HL-60 (cell line): Measurements from ENCODE around the gene PRDM16.

Experiments
- DNase-seq, 2 experiments: peaks; one replicate each; pipeline ENCODE4 v3.0.0-alpha.2; 2010 to 2020; ENCODE audit warnings: low read depth in 1 of 2, low spot score in 1 of 2
- H3K27ac ChIP-seq: fragments of 250-450 bp; sonication (Bioruptor Pico); replicated peaks from 2 replicates; pipeline ENCODE4 v1.5.1; 2020; ENCODE audit warnings: mild to moderate bottlenecking, moderate library complexity
- H3K27me3 ChIP-seq: fragments of 250-450 bp; sonication (Bioruptor Pico); 2 replicates; pipeline ENCODE4 v1.5.1; 2021; ENCODE audit warnings: mild to moderate bottlenecking, moderate library complexity; ENCODE audit not compliant: insufficient read depth, poor library complexity, severe bottlenecking
- H3K4me3 ChIP-seq: replicated peaks from 2 replicates; pipeline ENCODE4 v1.5.1; 2011; ENCODE audit warnings: mild to moderate bottlenecking, control low read depth, low read length; ENCODE audit not compliant: insufficient read depth
- GABPA ChIP-seq: IDR thresholded peaks from 2 replicates; pipeline ENCODE4 v1.6.1; 2012; ENCODE audit warnings: low read depth
- POLR2AphosphoS5 ChIP-seq: IDR thresholded peaks from 2 replicates; pipeline ENCODE4 v1.6.1; 2012; ENCODE audit warnings: low read depth
- REST ChIP-seq: IDR thresholded peaks from 2 replicates; pipeline ENCODE4 v1.6.1; 2012; ENCODE audit warnings: low read depth; ENCODE audit not compliant: insufficient replicate concordance
- SPI1 ChIP-seq: IDR thresholded peaks from 2 replicates; pipeline ENCODE4 v1.6.1; 2012; ENCODE audit warnings: low read depth, mild to moderate bottlenecking, borderline replicate concordance
- TF ChIP-seq, protein P1 (sequence below): IDR thresholded peaks from one replicate; pipeline ENCODE4 v1.5.1; 2011; ENCODE audit warnings: low read length, control low read depth, inconsistent platforms; ENCODE audit not compliant: insufficient read depth

The PRDM16 gene

DNA sequence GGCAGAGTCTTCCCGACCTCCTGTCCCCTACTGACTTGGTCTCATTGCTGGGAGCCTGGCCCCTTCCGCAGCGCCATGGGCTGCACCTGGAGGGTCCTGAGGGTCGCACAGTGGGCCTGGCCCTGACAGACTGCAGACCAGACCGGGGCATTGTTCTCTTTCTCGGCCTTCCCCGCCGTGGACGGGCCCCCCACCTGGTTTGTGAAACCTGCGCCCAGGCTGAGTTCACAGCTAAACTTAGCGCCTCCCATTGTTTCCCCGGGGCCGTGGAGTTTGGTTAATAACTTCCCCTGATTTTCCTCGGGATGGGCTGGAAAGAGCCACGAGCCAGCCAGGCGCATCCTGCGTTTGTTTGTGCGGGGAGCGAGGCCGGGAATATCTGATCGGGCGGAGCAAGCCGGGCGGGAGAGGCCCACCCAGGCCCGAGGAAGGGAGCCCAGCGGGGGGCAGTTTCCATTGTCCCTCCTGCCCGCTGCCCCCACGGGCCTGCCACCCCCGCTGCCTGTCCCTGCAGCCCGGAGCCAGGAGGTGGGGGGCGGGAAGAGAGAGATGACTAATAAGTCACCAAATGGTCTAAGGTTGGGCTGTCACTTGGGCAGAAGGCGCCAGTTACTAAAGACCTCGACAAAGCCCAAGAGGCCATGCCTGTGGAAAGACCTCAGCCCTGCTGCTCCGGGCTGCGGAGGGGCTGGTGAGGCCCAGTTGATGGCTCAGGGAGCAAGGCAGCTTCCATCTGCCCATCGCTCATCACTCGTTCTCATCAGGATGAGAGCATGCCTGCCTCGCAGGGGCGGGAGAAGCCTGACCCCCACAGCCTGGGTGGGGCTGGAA, 346.5 kb downstream of the PRDM16 start:
- no peak overlapping the region for H3K27ac ChIP-seq
- TF ChIP-seq POLR2AphosphoS5 (no peak), GABPA (no peak), REST (no peak), SPI1 (no peak)
- TF ChIP-seq, protein P1, sequence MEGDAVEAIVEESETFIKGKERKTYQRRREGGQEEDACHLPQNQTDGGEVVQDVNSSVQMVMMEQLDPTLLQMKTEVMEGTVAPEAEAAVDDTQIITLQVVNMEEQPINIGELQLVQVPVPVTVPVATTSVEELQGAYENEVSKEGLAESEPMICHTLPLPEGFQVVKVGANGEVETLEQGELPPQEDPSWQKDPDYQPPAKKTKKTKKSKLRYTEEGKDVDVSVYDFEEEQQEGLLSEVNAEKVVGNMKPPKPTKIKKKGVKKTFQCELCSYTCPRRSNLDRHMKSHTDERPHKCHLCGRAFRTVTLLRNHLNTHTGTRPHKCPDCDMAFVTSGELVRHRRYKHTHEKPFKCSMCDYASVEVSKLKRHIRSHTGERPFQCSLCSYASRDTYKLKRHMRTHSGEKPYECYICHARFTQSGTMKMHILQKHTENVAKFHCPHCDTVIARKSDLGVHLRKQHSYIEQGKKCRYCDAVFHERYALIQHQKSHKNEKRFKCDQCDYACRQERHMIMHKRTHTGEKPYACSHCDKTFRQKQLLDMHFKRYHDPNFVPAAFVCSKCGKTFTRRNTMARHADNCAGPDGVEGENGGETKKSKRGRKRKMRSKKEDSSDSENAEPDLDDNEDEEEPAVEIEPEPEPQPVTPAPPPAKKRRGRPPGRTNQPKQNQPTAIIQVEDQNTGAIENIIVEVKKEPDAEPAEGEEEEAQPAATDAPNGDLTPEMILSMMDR, result no peak
- H3K4me3 ChIP-seq, result no peak overlapping the region
- H3K27me3 ChIP-seq, result no peaks in the 10 kb centered on the region
- no peak for DNase-seq

GRCh38 chr1:3417082-3417739, 348.2 kb downstream of the PRDM16 start:
- no peak overlapping the region for H3K4me3 ChIP-seq
- no peak for TF ChIP-seq SPI1
- TF ChIP-seq, protein P1, result peak; percentile 26
- H3K27ac ChIP-seq, result no peak overlapping the region
- H3K27me3 ChIP-seq, result no peaks in the 10 kb centered on the region
- no peak for DNase-seq

GRCh38 chr1:3417934-3418333, 348.9 kb downstream of the PRDM16 start:
- Histone ChIP-seq H3K27me3 (no peaks in the 10 kb centered on the region), H3K27ac (no peak overlapping the region), H3K4me3 (no peak overlapping the region)
- no peak for DNase-seq
- no peak for TF ChIP-seq SPI1
- TF ChIP-seq, protein P1, result no peak
- no peak for TF ChIP-seq POLR2AphosphoS5
- no peak for TF ChIP-seq GABPA
- TF ChIP-seq REST, result no peak
